CD4-positive, alpha-beta T cell (primary cell): ENCODE measurements around the gene SETD5. TPM values are rescaled to one million over a fixed set of nuclear protein-coding genes. Genes with fewer than 3 reads are reported as not detected.

ENCODE experiments used
- ATAC-seq: fragments of 200-7000 bp; cut with Tn5 transposase; one replicate; pipeline ENCODE4 v1.10.0; 2022; ENCODE audit warnings: mild to moderate bottlenecking; ENCODE audit not compliant: poor library complexity
- CTCF ChIA-PET: fragments of 350-600 bp; sonication (Branson Sonifier 250); formaldehyde crosslinking; loops from one replicate; lab custom pipeline; 2021; ENCODE audit warnings: antibody characterized with exemption, inconsistent platforms; lab: Charles Lee
- POLR2A ChIA-PET: fragments of 350-600 bp; sonication (Branson Sonifier 250); formaldehyde crosslinking; loops from one replicate; lab custom pipeline; 2021; ENCODE audit warnings: antibody characterized with exemption, inconsistent platforms; lab: Charles Lee
- DNase-seq, 14 experiments: peaks; one replicate each; pipeline ENCODE4 v3.0.0-alpha.2; 2013 to 2020; ENCODE audit warnings: mixed read lengths in 2 of 14
- H3K27ac ChIP-seq, 2 donors: one replicate each; pipeline versions ENCODE4 v1.5.1 to v1.7.0; 2013; ENCODE audit warnings: low read length in 2 of 2, low read depth in 1 of 2, mild to moderate bottlenecking in 1 of 2
- H3K27me3 ChIP-seq, 2 experiments: 1 replicate in 1 of 2; 2 replicates in 1 of 2; pipeline versions ENCODE4 v1.6.1 to v1.7.0; 2013; ENCODE audit warnings: low read length in 2 of 2, control low read depth in 1 of 2, mild to moderate bottlenecking in 1 of 2, moderate library complexity in 1 of 2; ENCODE audit not compliant: insufficient read depth in 2 of 2, control insufficient read depth in 1 of 2
- H3K36me3 ChIP-seq: one replicate; pipeline ENCODE4 v1.6.1; 2013; ENCODE audit warnings: low read length, control low read depth; ENCODE audit not compliant: insufficient read depth
- H3K4me1 ChIP-seq: one replicate; pipeline ENCODE4 v1.6.1; 2013; ENCODE audit warnings: low read length, control low read depth; ENCODE audit not compliant: insufficient read depth
- H3K4me3 ChIP-seq: one replicate; pipeline ENCODE4 v1.5.1; 2013; ENCODE audit warnings: mild to moderate bottlenecking, low read length, moderate library complexity
- H3K9me3 ChIP-seq, 2 experiments: 1 replicate in 1 of 2; 2 replicates in 1 of 2; pipeline versions ENCODE4 v1.6.1 to v1.7.0; 2013; ENCODE audit warnings: low read length in 2 of 2, mild to moderate bottlenecking in 2 of 2, control low read depth in 1 of 2, moderate library complexity in 1 of 2; ENCODE audit not compliant: control insufficient read depth in 1 of 2, insufficient read depth in 1 of 2
- H3K27ac Mint-ChIP-seq: one replicate; pipeline ENCODE4 v1.8.0; 2020; ENCODE audit warnings: mixed read lengths
- H3K27me3 Mint-ChIP-seq: one replicate; pipeline ENCODE4 v1.8.0; 2021; ENCODE audit warnings: mixed read lengths
- H3K36me3 Mint-ChIP-seq: one replicate; pipeline ENCODE4 v1.8.0; 2021; ENCODE audit warnings: low read depth, mixed read lengths
- H3K4me1 Mint-ChIP-seq: one replicate; pipeline ENCODE4 v1.8.0; 2021; ENCODE audit warnings: low read depth, mixed read lengths
- H3K4me3 Mint-ChIP-seq: one replicate; pipeline ENCODE4 v1.8.0; 2020; ENCODE audit warnings: mild to moderate bottlenecking, mixed read lengths
- H3K9me3 Mint-ChIP-seq: one replicate; pipeline ENCODE4 v1.8.0; 2020; ENCODE audit warnings: mixed read lengths
- intact Hi-C, 2 experiments: fragments of 100-400 bp; cut with DNase I in 1 of 2; cut with micrococcal nuclease in 1 of 2; formaldehyde crosslinking; loops; one replicate each; pipeline versions ENCODE4 v1.15.1 to v1.9.0; 2023 to 2025; cut with DNase I, micrococcal nuclease
- total RNA-seq, 174 experiments: library from RNA in 2 of 174; stranded (reverse) in 2 of 174; gene quantifications; one replicate each; pipeline ENCODE4 v1.2.3 and lab custom pipeline; 2021 to 2026
- TF ChIP-seq, protein P1 (sequence below): fragments of 200-600 bp; IDR thresholded peaks from one replicate; pipeline ENCODE4 v1.8.0; 2022; ENCODE audit warnings: antibody characterized with exemption, mild to moderate bottlenecking

Gene SETD5
- total RNA-seq, 2 experiments from 2014 or later, result 58.5 to 67.6 TPM

DNA sequence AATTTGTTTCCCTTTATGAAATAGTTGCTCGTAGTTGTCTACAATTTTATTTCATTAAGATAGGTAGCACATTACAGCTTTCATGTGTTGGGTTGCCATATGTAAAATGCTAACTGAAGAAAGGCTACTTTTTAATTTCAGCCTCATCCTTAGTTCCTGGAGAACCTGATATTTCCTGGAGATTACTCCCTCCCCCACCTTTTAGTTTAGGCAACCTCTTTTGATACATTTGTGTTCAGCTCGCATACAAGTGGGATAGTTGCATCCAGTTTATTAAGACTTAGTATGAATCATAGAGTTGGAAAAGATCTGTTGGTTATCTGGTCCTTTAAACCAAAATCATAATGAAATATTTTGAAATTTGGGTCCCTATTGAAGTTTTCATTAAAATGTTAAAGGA lies 6.0 kb downstream of the SETD5 start:
- DNase-seq, result no peak
- Mint-ChIP-seq H3K4me3 (no peak overlapping the region), H3K27ac (peak overlapping the region; percentile 65), H3K27me3 (no peaks in the 10 kb centered on the region), H3K4me1 (peaks cover 95% of the 10 kb centered on the region), H3K9me3 (no peaks in the 10 kb centered on the region), H3K36me3 (peaks cover 11% of the 10 kb centered on the region)
- H3K27ac ChIP-seq, result no peak overlapping the region
- H3K4me3 ChIP-seq, result no peak overlapping the region
- H3K4me1 ChIP-seq, result peaks cover 33% of the 10 kb centered on the region
- ChIA-PET POLR2A (interaction anchor here (1.4 kb wide), 1 partner anchor 246 kb away, joined by 3 read pairs; the partner anchor contains the start of gene MTMR14), CTCF (interaction anchor here (1.5 to 1.6 kb wide), 2 partner anchors 13 to 50 kb away, joined by 5 to 6 read pairs; no protein-coding TSS in a partner anchor)
- ATAC-seq, result no peak
- TF ChIP-seq, protein P1, sequence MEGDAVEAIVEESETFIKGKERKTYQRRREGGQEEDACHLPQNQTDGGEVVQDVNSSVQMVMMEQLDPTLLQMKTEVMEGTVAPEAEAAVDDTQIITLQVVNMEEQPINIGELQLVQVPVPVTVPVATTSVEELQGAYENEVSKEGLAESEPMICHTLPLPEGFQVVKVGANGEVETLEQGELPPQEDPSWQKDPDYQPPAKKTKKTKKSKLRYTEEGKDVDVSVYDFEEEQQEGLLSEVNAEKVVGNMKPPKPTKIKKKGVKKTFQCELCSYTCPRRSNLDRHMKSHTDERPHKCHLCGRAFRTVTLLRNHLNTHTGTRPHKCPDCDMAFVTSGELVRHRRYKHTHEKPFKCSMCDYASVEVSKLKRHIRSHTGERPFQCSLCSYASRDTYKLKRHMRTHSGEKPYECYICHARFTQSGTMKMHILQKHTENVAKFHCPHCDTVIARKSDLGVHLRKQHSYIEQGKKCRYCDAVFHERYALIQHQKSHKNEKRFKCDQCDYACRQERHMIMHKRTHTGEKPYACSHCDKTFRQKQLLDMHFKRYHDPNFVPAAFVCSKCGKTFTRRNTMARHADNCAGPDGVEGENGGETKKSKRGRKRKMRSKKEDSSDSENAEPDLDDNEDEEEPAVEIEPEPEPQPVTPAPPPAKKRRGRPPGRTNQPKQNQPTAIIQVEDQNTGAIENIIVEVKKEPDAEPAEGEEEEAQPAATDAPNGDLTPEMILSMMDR, result no peak
- no peaks in the 10 kb centered on the region for H3K9me3 ChIP-seq
- H3K36me3 ChIP-seq, result no peaks in the 10 kb centered on the region
- intact Hi-C loops, result loop anchor here in 1 of 2 experiments (2.0 kb wide), 1 partner anchor 17 kb away; no protein-coding TSS in a partner anchor
- H3K27me3 ChIP-seq, result no peaks in the 10 kb centered on the region

DNA sequence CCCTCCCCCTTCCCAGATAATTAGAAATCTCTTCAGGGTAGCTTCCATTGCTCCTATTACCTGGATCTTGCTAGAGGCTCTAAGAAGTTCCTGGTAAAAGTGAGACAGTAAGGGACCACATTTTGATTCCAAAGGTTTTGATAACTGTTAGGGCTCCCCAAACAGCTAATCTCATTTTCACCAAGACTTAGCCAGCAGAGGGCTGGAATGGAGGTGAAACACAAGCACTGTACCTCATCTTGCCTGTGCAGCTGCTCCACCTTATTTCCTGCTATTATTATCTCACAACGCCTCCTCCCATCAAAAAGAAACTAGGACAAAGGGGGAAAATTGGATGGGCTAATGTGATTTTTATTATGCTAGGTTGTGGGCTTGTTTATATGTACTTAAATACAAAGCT lies 7.3 kb downstream of the SETD5 start:
- peaks cover 31% of the 10 kb centered on the region for H3K4me1 ChIP-seq
- no peaks in the 10 kb centered on the region for H3K27me3 ChIP-seq
- H3K36me3 ChIP-seq, result peaks cover 1% of the 10 kb centered on the region
- H3K4me3 Mint-ChIP-seq, result peak overlapping the region; percentile 70
- TF ChIP-seq, protein P1, result peak; percentile 16
- ChIA-PET POLR2A (interaction anchor here (1.4 to 2.0 kb wide), 2 partner anchors 9 to 42 kb away, joined by 10 to 19 read pairs; partner anchors contain the start of gene THUMPD3), CTCF (interaction anchor here (0.7 to 2.1 kb wide), 10 partner anchors 9 to 52 kb away, joined by 3 to 10 read pairs (median 4); no protein-coding TSS in a partner anchor)
- H3K27ac ChIP-seq, result no peak overlapping the region
- peak; percentile 87 for ATAC-seq
- H3K27ac Mint-ChIP-seq, result peak overlapping the region; percentile 74
- H3K4me1 Mint-ChIP-seq, result peaks cover 95% of the 10 kb centered on the region
- no peak overlapping the region for H3K4me3 ChIP-seq
- peak in 5 of 14 experiments; percentile 8 to 55 (median 26) for DNase-seq
- H3K36me3 Mint-ChIP-seq, result peaks cover 18% of the 10 kb centered on the region
- no peaks in the 10 kb centered on the region for H3K27me3 Mint-ChIP-seq
- H3K9me3 Mint-ChIP-seq, result no peaks in the 10 kb centered on the region
- no peaks in the 10 kb centered on the region for H3K9me3 ChIP-seq
- intact Hi-C loops, result loop anchor here in 1 of 2 experiments (2.0 kb wide), 1 partner anchor 18 kb away; no protein-coding TSS in a partner anchor

DNA sequence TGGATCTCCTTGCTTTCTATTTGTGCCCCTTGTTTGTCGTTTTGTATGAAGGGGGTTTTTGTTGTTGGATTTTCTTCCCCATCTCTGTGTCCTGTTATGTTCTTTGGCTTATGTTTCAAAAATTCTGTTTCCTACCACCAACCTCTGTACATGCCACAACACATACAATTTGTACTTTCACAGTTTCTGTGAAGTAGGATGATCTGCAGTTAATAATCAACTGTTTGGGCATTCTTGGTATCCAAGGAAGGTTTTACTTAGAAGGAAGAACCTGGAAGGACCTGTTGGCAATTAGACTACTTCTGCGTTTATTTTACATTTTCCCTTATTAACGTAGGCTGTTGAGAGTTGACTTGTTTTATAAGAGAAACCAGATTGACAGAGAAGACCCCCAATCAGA lies 8.3 kb downstream of the SETD5 start:
- H3K4me3 Mint-ChIP-seq, result peak overlapping the region; percentile 17
- H3K27ac ChIP-seq, result peak overlapping the region in 1 of 2 donors; percentile 7
- ATAC-seq (no peak), DNase-seq (no peak)
- no peaks in the 10 kb centered on the region for H3K9me3 ChIP-seq
- H3K27me3 Mint-ChIP-seq, result no peaks in the 10 kb centered on the region
- H3K27ac Mint-ChIP-seq, result peak overlapping the region; percentile 1
- intact Hi-C loops, result loop anchor here in 1 of 2 experiments (2.0 kb wide), 1 partner anchor 17 kb away; no protein-coding TSS in a partner anchor
- H3K9me3 Mint-ChIP-seq, result no peaks in the 10 kb centered on the region
- H3K27me3 ChIP-seq, result no peaks in the 10 kb centered on the region
- H3K36me3 Mint-ChIP-seq, result peaks cover 28% of the 10 kb centered on the region
- peaks cover 7% of the 10 kb centered on the region for H3K36me3 ChIP-seq
- ChIA-PET POLR2A (interaction anchor here (1.4 to 2.0 kb wide), 2 partner anchors 10 to 43 kb away, joined by 10 to 19 read pairs; partner anchors contain the start of gene THUMPD3), CTCF (interaction anchor here (1.0 to 2.1 kb wide), 4 partner anchors 11 to 53 kb away, joined by 3 to 10 read pairs (median 5); no protein-coding TSS in a partner anchor)
- H3K4me1 ChIP-seq, result peaks cover 26% of the 10 kb centered on the region
- TF ChIP-seq, protein P1, result no peak
- H3K4me1 Mint-ChIP-seq, result peaks cover 95% of the 10 kb centered on the region
- H3K4me3 ChIP-seq, result no peak overlapping the region
